Right cardiac atrium (tissue), 5 donors: Measurements from ENCODE around the gene MERTK. TPM values are rescaled to one million over a fixed set of nuclear protein-coding genes. Genes with fewer than 3 reads are reported as not detected.
"Not testable (repeated sequence)": the region's sequence is repeated elsewhere in the genome, so short reads cannot be mapped to it uniquely, and the experiment has no call there.

Experiments used
- ATAC-seq, 2 donors: fragments of 200-7000 bp; cut with Tn5 transposase; one replicate each; pipeline versions ENCODE4 v1.8.0 to v1.9.1; 2020; ENCODE audit warnings: moderate library complexity in 2 of 2, mild to moderate bottlenecking in 1 of 2
- DNase-seq, 3 donors: peaks; one replicate each; pipeline ENCODE4 v3.0.0-alpha.2; 2020
- H3K27ac ChIP-seq: one replicate; pipeline ENCODE4 v1.5.1; 2013; ENCODE audit warnings: mild to moderate bottlenecking, low read length, control low read depth, moderate library complexity
- H3K27me3 ChIP-seq: one replicate; pipeline ENCODE4 v1.6.1; 2013; ENCODE audit not compliant: control insufficient read depth, insufficient read depth
- H3K4me1 ChIP-seq: one replicate; pipeline ENCODE4 v1.6.1; 2013; ENCODE audit warnings: low read length; ENCODE audit not compliant: control insufficient read depth, insufficient read depth
- H3K4me3 ChIP-seq: one replicate; pipeline ENCODE4 v1.5.1; 2013; ENCODE audit warnings: low read length, control low read depth
- H3K9me3 ChIP-seq: one replicate; pipeline ENCODE4 v1.6.1; 2013; ENCODE audit warnings: low read length; ENCODE audit not compliant: control insufficient read depth
- WGBS: extraction: QIAGEN DNeasy Blood & Tissue Kit; methylation state at CpG from one replicate; pipeline ENCODE4 v1.1.7; 2013; 5-methylcytosine and 5-hydroxymethylcytosine counted together
- intact Hi-C, 4 donors: fragments of 100-400 bp; cut with DNase I; formaldehyde crosslinking; loops; one replicate each; pipeline versions ENCODE4 v1.11.0 to v1.14.0; 2022 to 2023
- long read RNA-seq, 4 donors: library from polyadenylated mRNA; unstranded; transcript quantifications; one replicate each; pipeline ENCODE4 v2.0.0, GENCODE V29; 2020 to 2021
- polyA plus RNA-seq: library from polyadenylated mRNA; stranded (reverse); fragments of 200-250 nt; gene quantifications from one replicate; pipeline ENCODE4 v1.2.3, GENCODE V29; 2013
- total RNA-seq, 4 donors: library from RNA; stranded (reverse); fragmentation: NEBNext Ultra II Directional; extraction: Animal tissue kit (Norgen Biotek cat#: 25700); gene quantifications; one replicate each; pipeline ENCODE4 v1.2.1, GENCODE V29; 2021
- donor health status: healthy with polysubstance abuse.
- donor health status: DM: no; HTN: yes; CAD: no.
- donor health status: DM: no; HTN: no; CAD: no.
- donor health status: DM: no; HTN: yes; CAD: no; lungs with severe emphysema.
- donor health status: DM: yes; HTN: yes; CAD: no.

The MERTK gene
- total RNA-seq (10 to 100 TPM in 2 of 4 donors, 1 to 10 TPM in 2; 7.3 to 11.4 (median 10.0) TPM), polyA plus RNA-seq (3.8 TPM)
- long read RNA-seq, donor 1, partial matches to known transcripts, result 2 of 11 reads
- long read RNA-seq, donor 1, other reads (novel, unspliced or antisense), result 7 of 11 reads
- long read RNA-seq, donor 2, partial matches to known transcripts, result 1 of 2 reads
- long read RNA-seq, donor 2, other reads (novel, unspliced or antisense), result 1 of 2 reads
- long read RNA-seq, donor 3, partial matches to known transcripts, result 9 of 19 reads
- long read RNA-seq, donor 3, other reads (novel, unspliced or antisense), result 8 of 19 reads
- long read RNA-seq, donor 4, partial matches to known transcripts, result 1 of 1 reads
- long read RNA-seq, donor 4, other reads (novel, unspliced or antisense), result 0 of 1 reads

GRCh38 chr2:111897924-111898702 lies at the start of gene MERTK:
MERTK (plus strand) TSS chr2:111898607; CDS start chr2:111898736, 129 bp downstream.
- ATAC-seq, result peak; percentile 95 to 97
- intact Hi-C loops, result loop anchor here in 2 of 4 donors (5.0 kb wide), 2 partner anchors 134 to 149 kb away; no protein-coding TSS in a partner anchor
- H3K27ac ChIP-seq, result peak within 1 kb of the TSS; percentile 71
- peak within 1 kb of the TSS; percentile 76 for H3K4me3 ChIP-seq
- WGBS, result under 1% methylated on average over 71 of the region's 71 CpGs
- DNase-seq, result peak; percentile 88 to 96 (median 95)
- no peaks in the 10 kb centered on the region for H3K9me3 ChIP-seq
- H3K27me3 ChIP-seq, result no peaks in the 10 kb centered on the region
- no peaks in the 10 kb centered on the region for H3K4me1 ChIP-seq

- DNase-seq (peak in 2 of 3 donors; percentile 18 to 47), ATAC-seq (peak; percentile 50 to 63)
- H3K27me3 ChIP-seq, H3K4me1 ChIP-seq, intact Hi-C loops, H3K9me3 ChIP-seq, H3K4me3 ChIP-seq, H3K27ac ChIP-seq: not testable (repeated sequence)
- WGBS, result 13% methylated on average over 4 of the region's 4 CpGs
These were observed 47.8 kb upstream of the MERTK start for GRCh38 chr2:111850646-111851045.

GRCh38 chr2:111852544-111852943 lies 45.9 kb upstream of the MERTK start:
- H3K27me3 ChIP-seq, DNase-seq, H3K4me1 ChIP-seq, H3K9me3 ChIP-seq, ATAC-seq, H3K4me3 ChIP-seq, H3K27ac ChIP-seq, intact Hi-C loops: not testable (repeated sequence)
- 71% methylated on average over 3 of the region's 3 CpGs for WGBS

- DNase-seq, ATAC-seq, H3K27me3 ChIP-seq, H3K4me3 ChIP-seq, intact Hi-C loops, H3K9me3 ChIP-seq, H3K27ac ChIP-seq, H3K4me1 ChIP-seq: not testable (repeated sequence)
- WGBS, result 33% methylated on average over 3 of the region's 3 CpGs
These were observed 38.4 kb upstream of the MERTK start for GRCh38 chr2:111860005-111860404.

GRCh38 chr2:111865124-111865523 lies 33.3 kb upstream of the MERTK start:
- H3K4me1 ChIP-seq, ATAC-seq, intact Hi-C loops, H3K9me3 ChIP-seq, H3K4me3 ChIP-seq, H3K27ac ChIP-seq, H3K27me3 ChIP-seq, DNase-seq: not testable (repeated sequence)
- 45% methylated on average over 2 of the region's 3 CpGs for WGBS

GRCh38 chr2:111872806-111873205 lies 25.6 kb upstream of the MERTK start:
- H3K27ac ChIP-seq, H3K27me3 ChIP-seq, intact Hi-C loops, H3K4me1 ChIP-seq, H3K4me3 ChIP-seq, ATAC-seq, DNase-seq, H3K9me3 ChIP-seq: not testable (repeated sequence)
- 88% methylated on average over 2 of the region's 2 CpGs for WGBS

- Histone ChIP-seq H3K27me3 (no peaks in the 10 kb centered on the region), H3K4me3 (peak within 1 kb of the TSS; percentile 95), H3K9me3 (no peaks in the 10 kb centered on the region), H3K27ac (peak within 1 kb of the TSS; percentile 86), H3K4me1 (no peaks in the 10 kb centered on the region)
- intact Hi-C loops, result no loop called here
- under 1% methylated on average over 73 of the region's 73 CpGs for WGBS
- ATAC-seq, result peak; percentile 98
- DNase-seq, result peak; percentile 86 to 95 (median 91)
These were observed 14.5 kb upstream of the MERTK start, which contains the start of gene ANAPC1 for GRCh38 chr2:111883661-111884591. ANAPC1 (minus strand) TSS chr2:111884193; CDS start chr2:111880825, 3,368 bp downstream.

GRCh38 chr2:111884592-111884964 lies 13.8 kb upstream of the MERTK start:
- Histone ChIP-seq H3K27me3 (no peaks in the 10 kb centered on the region), H3K4me1 (no peaks in the 10 kb centered on the region), H3K27ac (peak overlapping the region; percentile 86), H3K4me3 (peak overlapping the region; percentile 95), H3K9me3 (no peaks in the 10 kb centered on the region)
- intact Hi-C loops, result no loop called here
- WGBS, result 21% methylated on average over 11 of the region's 11 CpGs
- DNase-seq, result peak in 2 of 3 donors; percentile 33 to 43
- ATAC-seq, result peak; percentile 5 to 27

GRCh38 chr2:111896024-111896423 lies 2.4 kb upstream of the MERTK start:
- WGBS, result 55% methylated on average over 3 of the region's 3 CpGs
- ATAC-seq, result no peak
- H3K9me3 ChIP-seq, result no peaks in the 10 kb centered on the region

GRCh38 chr2:111896576-111896975 lies 1.8 kb upstream of the MERTK start:
- Histone ChIP-seq H3K27me3 (no peaks in the 10 kb centered on the region), H3K9me3 (no peaks in the 10 kb centered on the region), H3K4me1 (no peaks in the 10 kb centered on the region), H3K4me3 (no peak overlapping the region), H3K27ac (no peak overlapping the region)
- ATAC-seq (no peak), DNase-seq (peak in 1 of 3 donors; percentile 50)
- intact Hi-C loops, result loop anchor here in 2 of 4 donors (5.0 kb wide), 2 partner anchors 136 to 151 kb away; no protein-coding TSS in a partner anchor
- 83% methylated on average over 6 of the region's 6 CpGs for WGBS

More at GRCh38 chr2:111896024-111896423, 2.4 kb upstream of the MERTK start:
- intact Hi-C loops, result loop anchor here in 2 of 4 donors (5.0 kb wide), 2 partner anchors 136 to 151 kb away; no protein-coding TSS in a partner anchor
- H3K4me1 ChIP-seq, result no peaks in the 10 kb centered on the region
- no peak for DNase-seq
- no peak overlapping the region for H3K27ac ChIP-seq
- no peaks in the 10 kb centered on the region for H3K27me3 ChIP-seq
- H3K4me3 ChIP-seq, result no peak overlapping the region
